ENCODE results near the gene RANBP3L.

DNA sequence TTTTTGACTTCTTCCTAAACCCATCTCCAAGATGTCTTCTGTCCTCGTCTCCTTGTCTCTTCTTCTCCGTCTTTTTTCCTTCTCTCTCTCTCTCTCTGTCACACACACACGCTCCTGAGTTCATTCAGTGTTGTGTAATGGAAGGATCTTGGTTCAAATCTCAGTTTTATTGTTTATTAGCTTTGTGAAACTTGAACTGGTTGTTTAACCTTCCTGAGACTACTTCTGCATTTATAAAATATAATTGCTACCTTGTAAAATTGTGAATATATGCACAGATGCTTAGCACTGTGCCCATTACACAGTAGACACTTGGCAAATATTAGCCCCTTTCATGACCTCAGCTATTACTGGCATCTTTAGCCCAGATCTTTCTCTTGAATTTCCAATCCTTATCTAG is 57.6 kb downstream of the RANBP3L start:
- TF ChIP-seq POLR2AphosphoS5 (IDR thresholded peaks at IDR 0.05), result no peak
- TF ChIP-seq, protein P1, sequence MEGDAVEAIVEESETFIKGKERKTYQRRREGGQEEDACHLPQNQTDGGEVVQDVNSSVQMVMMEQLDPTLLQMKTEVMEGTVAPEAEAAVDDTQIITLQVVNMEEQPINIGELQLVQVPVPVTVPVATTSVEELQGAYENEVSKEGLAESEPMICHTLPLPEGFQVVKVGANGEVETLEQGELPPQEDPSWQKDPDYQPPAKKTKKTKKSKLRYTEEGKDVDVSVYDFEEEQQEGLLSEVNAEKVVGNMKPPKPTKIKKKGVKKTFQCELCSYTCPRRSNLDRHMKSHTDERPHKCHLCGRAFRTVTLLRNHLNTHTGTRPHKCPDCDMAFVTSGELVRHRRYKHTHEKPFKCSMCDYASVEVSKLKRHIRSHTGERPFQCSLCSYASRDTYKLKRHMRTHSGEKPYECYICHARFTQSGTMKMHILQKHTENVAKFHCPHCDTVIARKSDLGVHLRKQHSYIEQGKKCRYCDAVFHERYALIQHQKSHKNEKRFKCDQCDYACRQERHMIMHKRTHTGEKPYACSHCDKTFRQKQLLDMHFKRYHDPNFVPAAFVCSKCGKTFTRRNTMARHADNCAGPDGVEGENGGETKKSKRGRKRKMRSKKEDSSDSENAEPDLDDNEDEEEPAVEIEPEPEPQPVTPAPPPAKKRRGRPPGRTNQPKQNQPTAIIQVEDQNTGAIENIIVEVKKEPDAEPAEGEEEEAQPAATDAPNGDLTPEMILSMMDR (IDR thresholded peaks at IDR 0.05), result no peak
- no peak for TF ChIP-seq POLR2A (IDR thresholded peaks at IDR 0.05)
- no peak for TF ChIP-seq EP300 (IDR thresholded peaks at IDR 0.05)

All from stomach (tissue), 4 donors.